Activated T-helper 1 cell treated with Interleukin-2 at 50 U/mL for 16 hours (primary cell): ENCODE measurements around the gene CARM1.
A peak's percentile ranks its signal among the peaks of the same experiment; 100 is the strongest.
"Not testable (repeated sequence)": the region's sequence is repeated elsewhere in the genome, so short reads cannot be mapped to it uniquely, and the experiment has no call there.

ENCODE experiments used
- DNase-seq: peaks from one replicate; pipeline ENCODE4 v3.0.0-alpha.2; 2020; ENCODE audit warnings: low read depth

The CARM1 gene

DNA sequence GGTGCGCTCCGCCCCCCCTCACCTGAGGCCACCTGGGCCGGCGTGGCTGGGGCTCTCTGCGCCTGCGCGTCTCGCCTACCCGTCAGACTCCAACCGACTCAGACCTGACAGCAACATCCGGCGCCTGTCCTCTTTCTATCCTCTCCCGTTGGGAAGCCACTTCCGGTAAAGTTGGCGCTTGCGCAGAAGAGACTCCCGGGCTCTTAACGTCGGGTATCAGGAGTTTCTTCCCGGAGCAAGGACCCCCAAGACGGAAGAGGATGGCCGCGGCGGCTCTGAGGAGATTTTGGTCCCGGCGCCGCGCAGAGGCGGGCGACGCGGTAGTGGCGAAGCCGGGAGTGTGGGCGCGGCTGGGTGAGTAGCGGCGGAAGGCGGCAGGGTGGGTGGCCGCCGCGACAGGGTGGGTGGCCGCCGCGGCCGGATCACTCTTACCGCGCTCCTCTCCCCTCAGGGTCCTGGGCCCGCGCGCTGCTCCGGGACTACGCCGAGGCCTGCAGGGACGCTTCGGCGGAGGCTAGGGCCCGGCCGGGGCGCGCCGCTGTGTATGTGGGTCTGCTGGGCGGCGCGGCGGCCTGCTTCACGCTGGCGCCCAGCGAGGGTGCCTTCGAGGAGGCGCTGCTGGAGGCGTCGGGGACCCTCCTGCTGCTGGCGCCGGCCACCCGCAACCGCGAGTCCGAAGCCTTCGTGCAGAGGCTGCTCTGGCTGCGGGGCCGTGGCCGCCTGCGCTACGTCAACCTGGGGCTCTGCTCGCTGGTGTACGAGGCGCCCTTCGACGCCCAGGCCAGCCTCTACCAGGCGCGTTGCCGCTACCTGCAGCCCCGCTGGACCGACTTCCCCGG, 57.4 kb downstream of the CARM1 start, which contains the start of the genes TIMM29 and YIPF2:
TSS of gene TIMM29 (plus strand) at position 249 of the 839 bp plus-strand sequence. CDS start at position 261, 12 bp downstream.
TSS of gene YIPF2 (minus strand) at position 77 of the 839 bp plus-strand sequence. CDS start 229 bp downstream, outside the sequence.
- DNase-seq = peak; percentile 88

DNA sequence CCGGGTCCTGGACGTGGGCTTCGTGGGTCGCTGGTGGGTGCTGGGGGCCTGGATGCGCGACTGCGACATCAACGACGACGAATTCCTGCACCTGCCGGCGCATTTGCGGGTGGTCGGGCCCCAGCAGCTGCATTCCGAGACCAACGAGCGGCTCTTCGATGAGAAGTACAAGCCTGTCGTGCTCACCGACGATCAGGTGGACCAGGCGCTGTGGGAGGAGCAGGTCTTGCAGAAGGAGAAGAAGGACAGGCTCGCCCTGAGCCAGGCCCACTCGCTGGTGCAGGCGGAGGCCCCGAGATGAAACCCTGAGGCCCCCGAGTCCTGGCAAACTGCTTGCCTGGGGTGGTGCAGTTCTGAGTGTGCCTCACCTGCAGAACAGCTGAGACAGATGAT, 58.0 kb downstream of the CARM1 start:
- DNase-seq = no peak

DNA sequence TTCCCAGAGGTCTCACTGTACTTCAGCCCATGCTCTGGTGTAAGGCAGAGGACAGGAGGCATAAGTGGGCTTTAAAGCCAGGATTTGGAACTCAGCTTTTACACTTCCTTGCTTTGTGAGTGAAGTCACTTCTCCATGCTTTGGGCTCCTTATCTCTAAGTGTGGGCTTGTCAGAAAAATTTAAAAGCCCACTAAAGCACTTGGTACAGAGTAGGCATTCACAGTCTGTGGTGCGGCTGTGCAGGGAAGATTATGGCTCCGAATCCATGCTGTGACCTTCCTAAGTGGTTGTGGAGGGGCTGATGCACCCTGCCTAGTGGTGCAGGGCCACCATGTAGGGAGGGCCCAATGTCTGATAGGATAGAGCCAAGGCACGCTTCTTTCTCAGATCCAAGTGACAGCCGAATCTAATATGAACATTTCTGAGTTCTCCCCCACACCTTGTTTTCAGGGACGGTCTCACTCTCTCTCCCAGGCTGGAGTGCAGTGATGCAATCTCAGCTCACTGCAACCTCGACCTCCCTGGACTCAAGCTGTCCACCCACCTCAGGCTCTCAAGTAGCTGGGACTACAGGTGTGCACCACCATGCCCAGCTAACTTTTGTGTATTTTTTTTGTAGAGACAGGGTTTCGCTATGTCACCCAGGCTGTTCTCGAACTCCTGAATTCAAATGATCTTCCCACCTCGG, 64.2 kb downstream of the CARM1 start:
- DNase-seq = no peak

DNA sequence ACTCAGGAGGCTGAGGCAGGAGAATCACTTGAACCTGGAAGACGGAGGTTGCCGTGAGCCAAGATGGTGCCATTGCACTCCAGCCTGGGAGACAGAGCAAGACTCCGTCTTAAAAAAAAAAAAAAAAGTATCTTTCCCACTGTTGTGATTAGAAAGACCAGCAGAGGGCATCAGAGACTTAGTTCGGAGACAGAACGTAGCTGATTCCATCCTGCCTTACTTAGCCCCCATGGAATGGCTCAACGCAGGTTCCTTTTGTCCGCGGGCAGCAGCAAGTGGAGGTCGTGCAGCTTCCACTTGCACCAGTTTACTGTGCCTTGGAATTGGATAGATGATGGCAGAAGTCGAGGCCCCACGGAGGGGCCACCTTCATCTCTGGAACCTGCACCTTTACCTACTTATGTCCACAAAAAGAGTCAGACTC, 65.3 kb downstream of the CARM1 start:
- no peak for DNase-seq

DNA sequence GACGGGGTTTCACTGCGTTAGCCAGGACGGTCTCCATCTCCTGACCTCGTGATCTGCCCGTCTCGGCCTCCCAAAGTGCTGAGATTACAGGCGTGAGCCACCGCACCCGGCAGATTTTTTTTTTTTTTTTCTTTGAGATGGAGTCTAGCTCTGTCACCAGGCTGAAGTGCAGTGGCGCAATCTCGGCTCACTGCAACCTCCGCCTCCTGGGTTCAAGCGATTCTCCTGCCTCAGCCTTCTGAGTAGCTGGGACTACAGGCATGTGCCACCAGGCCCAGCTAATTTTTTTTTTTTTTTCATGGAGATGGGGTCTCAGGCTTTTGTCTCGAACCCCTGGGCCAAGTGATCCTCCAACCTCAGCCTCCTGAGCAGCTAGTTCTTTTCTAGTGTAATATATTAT, 70.3 kb downstream of the CARM1 start:
- not testable (repeated sequence) for DNase-seq

DNA sequence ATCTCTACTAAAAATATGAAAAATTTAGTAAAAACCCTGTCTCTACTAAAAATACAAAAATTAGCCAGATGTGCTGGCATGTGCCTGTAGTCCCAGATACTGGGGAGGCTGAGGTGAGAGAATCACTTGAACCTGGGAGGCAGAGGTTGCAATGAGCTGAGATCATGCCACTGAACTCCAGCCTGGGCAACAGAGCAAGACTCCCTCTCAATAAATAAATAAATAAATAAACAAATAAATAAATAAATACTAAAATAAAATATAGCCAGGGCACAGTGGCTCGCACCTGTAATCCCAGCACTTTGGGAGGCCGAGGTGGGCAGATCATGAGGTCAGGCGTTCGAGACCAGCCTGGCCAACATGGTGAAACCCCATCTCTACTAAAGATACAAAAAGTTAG, 72.1 kb downstream of the CARM1 start:
- not testable (repeated sequence) for DNase-seq

DNA sequence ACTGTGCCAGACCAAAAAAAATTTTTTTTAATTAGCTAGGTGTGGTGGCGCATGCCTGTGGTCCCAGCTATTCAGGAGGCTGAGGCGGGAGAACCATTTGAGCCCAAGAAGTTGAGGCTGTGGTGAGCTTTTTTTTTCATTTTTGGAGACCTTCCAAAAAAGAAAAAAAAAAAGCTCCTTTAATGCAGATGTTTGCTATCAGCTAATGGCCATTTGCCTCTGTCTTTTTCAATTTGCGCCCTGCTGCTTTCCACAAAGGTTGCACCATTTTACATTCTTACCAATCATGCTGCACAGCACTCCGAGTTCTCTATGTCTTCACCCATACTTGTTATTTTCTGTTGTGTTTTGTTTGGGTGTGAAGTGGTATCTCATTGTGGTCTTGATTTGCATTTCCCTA, 73.9 kb downstream of the CARM1 start:
- DNase-seq = no peak

DNA sequence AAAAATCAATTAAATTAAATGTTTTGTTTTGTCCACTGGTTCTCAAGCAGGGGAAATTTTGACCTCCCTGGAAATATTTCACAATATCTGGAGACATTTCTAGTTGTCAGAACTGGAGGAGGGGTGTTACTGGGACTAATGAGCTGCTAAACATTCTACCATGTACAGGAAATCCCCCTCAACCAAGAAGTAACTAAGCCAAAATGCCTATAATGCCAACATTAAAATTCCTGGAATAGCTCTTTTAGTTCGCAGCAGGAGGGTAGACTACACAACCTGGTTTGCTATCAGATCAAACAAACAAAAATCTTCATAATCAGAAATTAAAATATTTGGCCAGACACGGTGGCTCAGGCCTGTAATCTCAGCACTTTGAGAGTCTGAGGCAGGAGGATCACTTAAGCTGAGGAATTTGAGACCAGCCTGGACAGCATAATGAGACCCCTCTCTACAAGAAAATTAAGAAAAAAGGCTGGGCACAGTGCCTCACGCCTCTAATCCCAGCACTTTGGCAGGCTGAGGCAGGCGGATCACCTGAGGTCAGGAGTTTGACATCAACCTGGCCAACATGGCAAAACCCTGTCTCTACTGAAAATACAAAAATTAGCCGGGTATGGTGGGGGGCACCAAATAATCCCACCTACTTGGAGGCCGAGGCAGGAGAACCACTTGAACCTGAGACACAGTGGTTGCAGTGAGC, 75.8 kb downstream of the CARM1 start:
- no peak for DNase-seq

DNA sequence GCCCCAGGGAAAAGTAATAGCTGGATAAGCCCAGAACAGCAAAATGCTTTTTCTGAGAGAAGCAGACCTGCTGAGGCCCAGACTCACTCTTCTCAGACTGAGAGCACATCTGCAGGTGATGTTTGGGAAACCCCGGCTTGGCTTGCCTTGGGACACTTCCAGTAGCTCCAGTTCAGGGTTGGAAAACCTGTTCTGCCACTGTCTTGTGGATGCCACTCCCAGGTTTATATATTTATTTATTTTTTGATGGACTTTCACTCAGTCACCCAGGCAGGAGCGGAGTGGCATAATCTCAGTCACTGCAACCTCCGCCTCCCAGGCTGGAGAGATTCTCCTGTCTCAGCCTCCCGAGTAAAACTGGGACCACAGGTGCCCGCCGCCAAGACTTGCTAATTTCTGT, 81.5 kb downstream of the CARM1 start:
- DNase-seq = no peak

DNA sequence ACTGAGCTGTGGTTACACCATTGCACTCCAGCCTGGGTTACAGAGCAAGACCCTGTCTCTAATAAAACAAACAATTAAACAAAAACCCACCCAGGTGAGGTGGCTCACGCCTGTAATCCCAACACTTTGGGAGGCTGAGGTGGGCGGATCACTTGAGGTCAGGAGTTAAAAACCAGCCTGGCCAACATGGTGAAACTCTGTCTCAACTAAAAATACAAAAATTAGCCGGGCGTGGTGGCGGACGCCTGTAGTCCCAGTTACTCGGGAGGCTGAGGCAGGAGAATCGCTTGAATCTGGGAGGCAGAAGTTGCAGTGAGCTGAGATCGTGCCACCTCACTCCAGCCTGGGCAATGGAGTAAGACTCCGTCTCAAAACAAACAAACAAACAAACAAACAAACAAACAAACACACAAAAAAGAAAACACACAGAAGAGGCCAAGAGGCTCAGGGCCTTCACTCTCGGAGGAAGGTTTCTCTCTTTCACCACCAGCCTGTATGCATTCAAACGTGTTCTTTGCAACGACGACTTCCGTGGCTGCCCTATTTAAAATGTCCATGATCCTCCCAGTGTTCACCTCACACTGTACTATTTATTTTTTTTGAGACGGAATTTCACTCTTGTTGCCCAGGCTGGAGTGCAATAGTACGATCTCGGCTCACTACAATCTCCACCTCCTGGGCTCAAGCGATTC, 88.1 kb downstream of the CARM1 start:
- DNase-seq = not testable (repeated sequence)

DNA sequence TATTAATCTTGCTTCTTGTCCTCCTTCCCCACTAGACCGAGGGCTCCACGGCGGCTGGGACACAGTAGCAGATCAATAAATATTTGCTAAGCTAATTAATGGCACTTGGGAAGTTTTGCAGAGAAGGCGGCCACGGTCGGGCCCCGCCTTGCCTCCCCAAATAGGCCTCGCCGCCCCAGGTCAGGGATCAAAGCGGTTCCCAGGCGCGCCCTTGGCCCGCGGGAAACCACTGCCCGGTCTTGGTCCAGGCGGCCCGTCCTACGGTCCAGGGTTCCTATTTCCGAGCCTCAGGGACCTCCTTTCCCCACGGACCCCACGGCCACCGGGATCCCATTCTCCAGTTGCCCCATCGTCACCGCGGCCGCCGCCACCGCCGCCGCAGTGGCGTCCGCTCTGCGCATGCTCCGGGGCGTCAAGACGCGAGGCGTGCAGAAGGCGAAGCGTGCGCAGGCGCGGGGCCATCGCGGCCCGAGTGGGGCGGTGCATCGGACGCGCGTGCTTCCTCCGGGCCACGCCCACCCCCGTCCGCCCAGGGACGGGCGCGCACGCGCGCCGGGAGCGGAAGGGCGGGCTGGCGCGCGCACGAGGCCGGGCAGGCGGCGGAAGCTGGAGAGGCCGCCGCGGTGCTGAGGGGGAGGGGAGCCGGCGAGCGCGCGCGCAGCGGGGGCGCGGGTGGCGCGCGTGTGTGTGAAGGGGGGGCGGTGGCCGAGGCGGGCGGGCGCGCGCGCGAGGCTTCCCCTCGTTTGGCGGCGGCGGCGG, 89.1 kb downstream of the CARM1 start, which contains the start of gene SMARCA4:
TSS of gene SMARCA4 (plus strand) at position 717 of the 759 bp plus-strand sequence. CDS start 23,122 bp downstream, outside the sequence.
- peak; percentile 99 for DNase-seq

DNA sequence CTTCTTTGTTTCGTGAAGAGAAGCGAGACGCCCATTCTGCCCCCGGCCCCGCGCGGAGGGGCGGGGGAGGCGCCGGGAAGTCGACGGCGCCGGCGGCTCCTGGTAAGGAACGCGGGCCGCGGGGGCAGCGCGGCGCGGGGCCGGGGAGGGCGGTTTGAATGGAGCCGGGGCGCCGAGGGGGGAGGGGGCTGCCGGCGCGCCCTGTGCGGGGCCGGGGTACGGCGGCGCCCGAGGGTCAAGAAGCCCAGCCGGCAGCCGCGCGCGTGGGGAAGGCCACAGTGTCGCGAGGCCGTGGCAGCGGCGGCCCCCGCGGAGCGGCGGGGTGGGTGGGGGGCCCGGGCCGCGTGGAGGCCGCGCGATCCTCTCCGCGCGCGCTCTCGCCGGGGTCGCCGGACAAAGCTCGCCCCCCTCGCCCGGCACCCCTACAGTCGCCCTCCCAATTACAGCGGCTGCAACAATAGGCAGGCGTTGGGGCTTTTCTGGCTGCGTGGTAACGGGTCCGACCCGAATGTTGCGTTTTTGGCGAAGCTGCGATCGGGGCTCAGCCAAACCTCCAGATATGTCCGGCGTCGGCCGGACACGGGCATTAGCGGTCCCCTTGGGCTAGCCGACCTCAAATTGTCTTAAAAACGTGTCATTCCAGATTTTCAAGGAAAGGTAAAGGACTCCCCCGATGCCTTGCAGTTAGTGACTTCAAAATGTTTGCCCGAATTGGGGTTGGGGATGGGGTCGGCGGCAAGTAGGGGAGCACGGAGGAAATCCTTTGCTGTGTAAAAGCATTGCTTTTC, 89.9 kb downstream of the CARM1 start:
- DNase-seq = no peak

DNA sequence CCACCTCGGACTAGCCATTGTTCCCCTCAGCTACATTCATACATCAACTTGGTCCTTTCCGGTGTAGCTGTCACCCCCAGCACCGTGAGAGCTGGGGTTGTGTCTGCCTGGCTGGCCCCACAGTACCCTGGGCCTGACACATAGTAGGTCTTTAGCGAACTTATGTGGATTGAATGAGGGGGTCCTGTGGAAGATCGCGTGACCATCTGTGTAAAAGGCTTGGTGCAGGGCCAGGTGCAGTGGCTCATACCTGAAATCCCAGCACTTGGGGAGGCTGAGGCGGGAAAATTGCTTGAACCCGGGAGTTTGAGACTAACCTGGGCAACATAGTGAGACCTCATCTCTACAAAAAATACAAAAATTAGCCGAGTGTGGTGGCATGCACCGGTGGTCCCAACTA, 91.5 kb downstream of the CARM1 start:
- no peak for DNase-seq

DNA sequence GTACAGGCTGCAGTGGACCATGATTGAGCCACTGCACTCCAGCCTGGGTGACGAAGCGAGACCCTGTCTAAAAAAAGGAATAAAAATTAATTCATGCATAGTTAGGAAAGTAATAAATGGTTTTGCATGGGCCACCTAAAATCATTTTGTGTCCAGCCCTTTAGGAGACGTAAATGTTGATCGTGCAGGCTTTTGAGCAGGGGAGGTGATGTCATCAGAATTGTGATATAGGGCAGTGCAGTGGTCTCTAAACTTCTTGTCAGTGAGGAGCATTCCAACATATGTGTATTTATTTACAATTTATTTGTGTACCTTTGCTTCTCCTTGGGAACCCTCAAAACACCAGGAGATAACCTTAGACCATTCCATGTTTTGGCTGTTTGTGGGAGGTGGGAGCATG, 92.5 kb downstream of the CARM1 start:
- DNase-seq = no peak

DNA sequence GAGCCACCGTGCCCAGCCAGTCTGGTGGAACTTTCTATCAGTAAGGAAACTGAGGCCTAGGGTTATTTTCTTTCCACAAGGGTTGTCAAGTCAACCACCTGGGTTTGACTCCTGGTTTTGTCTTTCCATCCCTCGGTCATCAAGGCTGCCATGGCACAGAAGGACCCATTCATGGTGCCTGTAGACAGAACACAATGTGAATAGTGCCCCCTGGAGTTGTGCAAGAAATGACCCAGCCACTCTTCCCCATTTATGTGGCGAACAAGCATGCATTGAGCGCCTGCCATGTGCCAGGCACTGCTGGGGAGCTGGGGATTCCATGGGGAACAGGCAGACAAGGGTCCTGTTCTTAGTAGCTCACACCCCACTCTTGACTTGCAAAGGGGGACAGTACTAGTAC, 93.5 kb downstream of the CARM1 start:
- no peak for DNase-seq

DNA sequence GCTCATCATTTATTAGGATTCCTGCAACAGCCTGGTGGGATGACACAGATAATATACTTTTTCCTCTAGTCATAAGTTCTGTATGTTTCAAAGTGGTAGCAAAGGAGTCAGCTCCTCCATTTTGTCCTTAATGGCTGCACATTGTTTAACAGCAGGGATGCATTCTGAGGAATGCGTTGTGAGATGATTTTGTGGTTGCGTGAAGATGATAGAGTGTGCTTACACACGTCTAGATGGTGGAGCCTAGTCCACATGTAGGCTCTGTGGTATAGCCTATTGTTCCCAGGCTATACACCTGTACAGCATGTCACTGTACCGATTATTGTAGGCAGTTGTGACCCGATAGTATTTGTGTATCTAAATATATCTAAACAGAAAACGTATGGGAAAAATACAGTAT, 94.0 kb downstream of the CARM1 start:
- DNase-seq = no peak

DNA sequence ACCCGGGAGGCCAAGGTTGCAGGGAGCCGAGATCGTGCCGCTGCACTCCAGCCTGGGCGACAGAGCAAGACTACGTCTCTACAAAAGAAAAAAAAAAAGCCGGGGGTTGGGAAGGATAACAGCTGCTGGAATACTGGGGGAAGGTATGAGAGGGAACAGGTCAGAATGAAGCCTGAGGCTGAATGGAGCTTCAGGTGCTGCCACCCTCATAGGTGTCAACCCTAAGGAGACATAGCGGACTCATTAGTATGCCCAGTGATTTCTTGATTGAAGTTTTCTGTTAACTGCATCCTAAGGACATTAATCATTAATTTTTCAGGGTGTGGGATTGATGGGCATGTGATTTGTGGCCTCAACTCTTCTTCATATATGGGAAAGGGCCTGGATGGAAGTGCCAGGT, 95.5 kb downstream of the CARM1 start:
- DNase-seq = no peak

DNA sequence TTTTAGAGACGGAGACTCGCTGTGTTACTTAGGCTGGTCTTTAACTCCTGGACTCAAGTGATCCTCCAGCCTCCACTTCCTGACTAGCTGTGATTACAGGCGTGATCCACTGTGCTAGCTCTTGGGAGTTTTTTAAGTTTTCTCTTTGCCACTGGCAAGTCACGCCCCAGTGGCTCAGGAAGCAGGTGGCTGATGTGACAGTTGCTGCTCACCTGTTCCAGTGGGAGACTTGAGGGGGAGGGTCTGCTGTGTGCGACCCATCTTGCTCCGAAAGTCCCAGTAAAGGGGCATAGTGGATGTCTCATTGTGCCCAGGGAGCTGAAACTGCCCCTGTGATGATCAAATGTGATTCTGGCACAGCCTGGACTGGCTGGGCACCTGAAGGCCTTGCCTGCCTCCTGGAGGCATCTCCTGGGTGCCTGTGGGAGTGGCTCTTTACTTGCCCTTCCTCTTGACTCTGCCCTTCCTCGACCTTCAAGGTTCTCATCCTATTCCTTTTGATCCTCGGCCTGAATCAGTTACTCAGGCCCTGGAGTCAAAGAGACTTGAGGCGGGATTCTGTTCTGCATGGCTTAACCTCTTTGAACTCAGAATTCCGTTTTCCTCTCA, 97.3 kb downstream of the CARM1 start:
- DNase-seq = no peak

DNA sequence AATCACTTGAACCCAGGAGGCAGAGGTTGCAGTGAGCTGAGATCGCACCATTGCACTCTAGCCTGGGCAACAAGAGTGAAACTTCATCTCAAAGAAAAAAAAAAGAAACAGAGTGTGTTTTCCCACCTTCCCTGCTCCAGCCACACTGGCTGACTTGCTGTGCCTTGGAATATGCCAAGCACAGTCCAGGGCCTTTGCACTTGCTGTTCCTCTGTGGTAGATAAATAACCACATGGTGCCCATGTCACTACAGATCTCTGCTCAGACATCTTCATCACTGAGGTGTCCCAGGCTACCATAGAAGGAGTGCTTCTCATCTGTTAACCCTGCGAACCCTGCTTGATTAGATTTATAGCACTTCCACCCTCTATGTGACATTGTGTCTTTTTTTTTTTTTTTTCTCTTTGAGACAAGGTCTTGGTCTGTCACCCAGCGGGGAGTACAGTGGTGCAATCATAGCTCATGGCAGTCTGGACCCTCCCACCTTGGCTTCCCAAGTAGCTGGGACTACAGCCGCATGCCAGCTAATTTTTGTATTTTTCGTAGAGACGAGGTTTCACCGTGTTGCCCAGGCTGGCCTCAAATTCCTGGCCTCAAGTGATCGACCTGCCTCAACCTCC, 99.9 kb downstream of the CARM1 start:
- no peak for DNase-seq
